Right kidney (tissue), 9 donors: ENCODE data around the gene MYBPC2.
A peak's percentile ranks its signal among the peaks of the same experiment; 100 is the strongest.
"Not testable (repeated sequence)": the region's sequence is repeated elsewhere in the genome, so short reads cannot be mapped to it uniquely, and the experiment has no call there.

Experiments used
- DNase-seq: peaks from one replicate; pipeline ENCODE4 v3.0.0-alpha.2; 2016
- long read RNA-seq, 8 donors: transcript quantifications; one replicate each; lab custom pipeline, GENCODE V29; 2026

Gene MYBPC2
- long read RNA-seq, donor 1 = 0 reads
- long read RNA-seq, donor 2 = 0 reads
- long read RNA-seq, donor 3 = 0 reads
- long read RNA-seq, donor 4 = 0 reads
- long read RNA-seq, donor 5, partial matches to known transcripts = 0 of 1 reads
- long read RNA-seq, donor 5, other reads (novel, unspliced or antisense) = 0 of 1 reads
- long read RNA-seq, donor 6 = 0 reads
- long read RNA-seq, donor 7 = 0 reads
- long read RNA-seq, donor 8 = 0 reads

GRCh38 chr19:50432221-50433028 is at the start of gene MYBPC2:
Gene MYBPC2 (plus strand): TSS chr19:50432892. CDS start chr19:50432954, 62 bp downstream.
- DNase-seq = peak; percentile 71

DNA sequence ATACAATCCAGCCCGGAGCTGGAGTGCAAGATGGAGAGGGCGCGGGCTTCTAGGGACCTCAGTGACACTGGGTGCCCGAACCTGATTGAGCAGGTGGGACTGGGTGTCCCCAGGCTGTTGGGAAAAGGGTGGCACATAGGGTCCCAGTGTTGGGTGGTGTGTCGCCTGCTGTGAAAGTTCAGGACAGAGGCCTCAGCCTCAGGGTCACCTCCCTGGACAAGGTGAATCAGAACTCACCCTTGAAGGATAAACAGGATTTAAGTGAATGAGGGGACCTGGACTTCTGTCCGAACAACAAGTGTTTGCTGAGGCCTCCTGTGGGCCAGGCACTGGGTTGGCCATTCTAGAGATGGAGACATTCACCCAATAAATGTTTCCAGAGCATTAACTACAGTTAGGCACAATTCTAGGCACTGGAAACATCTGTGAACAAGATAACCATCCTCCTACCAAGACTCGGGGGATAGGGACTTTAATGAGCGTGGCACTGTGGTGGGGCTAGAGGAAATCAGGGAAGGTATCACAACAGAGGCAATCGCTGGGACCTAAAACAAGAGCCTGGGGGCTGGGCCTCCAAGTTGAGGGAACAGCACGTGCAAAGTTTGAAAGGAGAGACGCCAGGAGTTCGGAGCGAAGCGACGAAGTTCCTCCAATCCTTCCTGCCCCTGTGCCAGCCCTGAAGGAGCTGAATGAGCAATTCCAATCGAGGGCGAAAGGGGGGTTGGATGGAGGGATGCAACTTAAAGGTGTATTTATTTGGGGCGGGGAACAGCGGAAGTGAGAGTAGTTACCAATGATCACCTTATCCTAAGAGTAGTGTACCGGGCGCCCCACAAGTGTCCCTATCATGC is 49.5 kb upstream of the MYBPC2 start:
- no peak for DNase-seq

- DNase-seq = peak; percentile 96
Observed at GRCh38 chr19:50383852-50384684, 48.6 kb upstream of the MYBPC2 start, which contains the start of gene POLD1. Gene POLD1 (plus strand): TSS chr19:50384347. CDS start chr19:50398852, 14,505 bp downstream.

DNA sequence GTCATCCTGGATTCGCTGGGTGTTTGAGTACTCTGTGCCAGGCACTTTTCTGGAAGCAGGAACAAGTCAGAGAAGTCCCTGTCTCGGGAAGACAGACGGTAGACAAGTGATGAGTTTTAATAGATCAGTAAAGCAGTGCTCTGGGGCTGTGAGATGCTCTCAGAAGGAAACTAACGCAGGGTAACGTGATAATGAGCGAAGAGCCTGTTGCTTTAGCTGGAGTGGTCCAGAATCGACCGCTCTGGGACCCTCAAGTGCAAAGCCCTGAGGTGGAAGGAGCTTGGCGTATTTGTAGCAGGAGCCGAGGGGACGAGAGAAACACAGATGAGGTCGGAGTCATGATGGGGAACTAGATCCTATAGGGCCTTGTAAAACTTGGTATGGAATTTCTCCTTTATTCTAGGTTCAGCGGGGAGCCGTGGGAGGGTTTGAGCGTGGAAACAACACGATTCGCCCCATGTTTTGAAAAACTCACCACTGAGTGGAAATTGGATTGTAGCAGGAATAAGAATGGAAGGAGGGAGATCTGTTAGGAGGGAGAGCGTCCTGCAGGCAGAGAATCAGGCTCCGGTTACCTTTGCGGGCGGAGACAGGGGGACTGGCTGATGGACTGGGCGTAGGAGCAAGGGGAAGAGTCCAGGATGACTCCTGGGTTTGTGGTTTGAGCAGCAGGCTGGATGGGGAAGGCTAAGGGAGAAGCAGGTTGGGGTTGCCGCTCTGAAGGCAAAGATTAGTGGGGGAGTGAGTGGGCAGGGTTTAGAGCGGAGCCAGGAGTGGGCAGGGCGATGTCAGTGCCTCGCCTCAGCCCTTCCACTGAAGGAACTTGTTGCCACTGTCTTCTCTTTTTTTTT is 47.8 kb upstream of the MYBPC2 start:
- DNase-seq = peak; percentile 49

DNA sequence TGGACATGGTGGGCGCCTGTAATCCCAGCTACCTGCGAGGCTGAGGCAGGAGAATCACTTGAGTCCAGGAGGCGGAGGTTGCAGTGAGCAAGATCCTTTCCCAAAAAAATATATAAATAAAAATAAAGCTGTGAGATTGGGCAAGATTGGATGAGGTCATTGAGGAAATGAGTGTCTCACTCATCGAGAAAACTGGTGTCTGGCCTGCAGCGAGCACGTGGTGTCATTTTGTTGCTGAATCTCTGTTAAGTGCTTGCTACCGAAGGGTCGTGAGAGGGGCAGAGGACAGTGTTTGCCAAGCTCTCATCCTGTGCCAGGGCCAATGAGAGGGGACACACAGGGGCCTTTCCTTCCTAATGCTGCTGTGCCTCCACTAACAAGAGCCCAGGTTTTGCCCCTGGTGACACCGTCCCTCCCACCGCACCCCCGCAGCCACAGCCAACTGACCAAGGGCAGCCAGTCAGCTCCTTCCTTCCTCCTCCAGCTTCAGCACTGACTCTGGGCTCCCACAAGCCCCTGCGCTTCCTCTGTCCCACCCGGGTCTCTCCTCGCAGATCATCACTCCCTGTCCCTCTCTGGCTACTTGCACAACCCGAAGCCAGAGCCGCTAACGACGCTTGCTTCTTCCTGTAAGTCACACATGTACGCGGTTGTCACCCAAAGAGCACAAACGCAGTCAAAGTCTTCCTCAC is 45.4 kb upstream of the MYBPC2 start:
- DNase-seq = no peak

GRCh38 chr19:50387868-50388245 is 44.8 kb upstream of the MYBPC2 start:
- no peak for DNase-seq

DNA sequence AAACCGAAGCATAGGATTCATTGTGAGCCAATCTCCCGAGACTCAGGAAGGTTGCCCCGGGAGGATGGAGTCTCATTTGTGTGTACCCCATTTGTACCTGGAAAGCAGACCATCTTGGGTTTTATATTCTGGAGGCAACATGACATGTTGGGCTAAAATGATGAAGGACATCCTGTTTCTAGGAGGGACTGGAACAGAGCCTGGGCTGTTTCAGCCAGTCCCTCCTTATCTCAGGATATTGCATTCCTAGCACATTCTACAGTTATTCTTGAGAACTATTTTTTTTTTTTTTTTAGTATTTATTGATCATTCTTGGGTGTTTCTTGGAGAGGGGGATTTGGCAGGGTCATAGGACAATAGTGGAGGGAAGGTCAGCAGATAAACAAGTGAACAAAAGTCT is 42.4 kb upstream of the MYBPC2 start:
- not testable (repeated sequence) for DNase-seq

DNA sequence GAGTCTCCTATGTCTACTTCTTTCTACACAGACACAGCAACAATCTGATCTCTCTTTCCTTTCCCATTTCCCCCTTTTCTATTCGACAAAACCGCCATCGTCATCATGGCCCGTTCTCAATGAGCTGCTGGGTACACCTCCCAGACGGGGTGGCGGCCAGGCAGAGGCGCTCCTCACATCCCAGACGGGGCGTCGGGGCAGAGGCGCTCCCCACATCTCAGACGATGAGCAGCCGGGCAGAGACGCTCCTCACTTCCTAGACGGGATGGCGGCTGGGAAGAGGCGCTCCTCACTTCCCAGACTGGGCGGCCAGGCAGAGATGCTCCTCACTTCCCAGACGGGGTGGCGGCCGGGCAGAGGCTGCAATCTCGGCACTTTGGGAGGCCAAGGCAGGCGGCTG is 41.7 kb upstream of the MYBPC2 start:
- not testable (repeated sequence) for DNase-seq

DNA sequence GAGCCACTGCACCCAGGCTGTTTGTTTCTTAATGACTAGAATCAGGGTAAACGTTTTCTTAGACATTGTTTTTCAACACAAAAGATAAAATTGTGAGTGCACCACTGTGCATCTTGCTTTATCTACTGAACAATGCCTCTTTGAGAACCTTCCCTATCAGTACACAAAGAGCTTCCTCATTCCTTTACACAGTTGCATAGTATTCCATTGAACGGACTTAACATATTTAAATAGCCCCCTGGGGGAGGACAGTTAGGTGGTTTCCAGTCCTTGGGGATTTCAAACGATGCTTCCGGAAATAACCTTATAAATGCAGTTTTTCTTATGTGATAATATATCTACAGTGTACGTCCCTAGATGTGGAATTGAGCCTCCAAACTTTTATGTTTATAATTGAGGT is 39.9 kb upstream of the MYBPC2 start:
- no peak for DNase-seq

- no peak for DNase-seq
Observed at GRCh38 chr19:50393589-50393988, 39.1 kb upstream of the MYBPC2 start.

DNA sequence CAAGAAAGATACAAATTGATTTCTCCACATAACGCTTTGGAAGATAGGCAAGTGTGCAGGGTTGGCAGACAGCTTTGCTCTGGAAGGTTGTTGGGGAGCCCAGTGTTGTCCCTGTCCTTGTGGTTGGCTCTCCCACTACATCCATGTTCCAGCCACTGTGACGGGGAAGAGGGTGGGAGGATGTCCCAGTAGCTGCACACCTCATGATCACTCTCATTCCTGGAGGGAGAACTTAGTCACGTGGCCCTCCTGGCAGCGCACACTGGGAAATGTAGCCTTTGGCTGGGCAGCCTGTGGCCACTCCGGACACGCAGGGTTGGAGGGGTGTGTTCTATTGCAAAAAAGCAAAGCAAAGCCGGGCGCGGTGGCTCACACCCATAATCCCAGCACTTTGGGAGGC is 38.7 kb upstream of the MYBPC2 start:
- DNase-seq = no peak

GRCh38 chr19:50398675-50399367 is 33.9 kb upstream of the MYBPC2 start:
- no peak for DNase-seq

DNA sequence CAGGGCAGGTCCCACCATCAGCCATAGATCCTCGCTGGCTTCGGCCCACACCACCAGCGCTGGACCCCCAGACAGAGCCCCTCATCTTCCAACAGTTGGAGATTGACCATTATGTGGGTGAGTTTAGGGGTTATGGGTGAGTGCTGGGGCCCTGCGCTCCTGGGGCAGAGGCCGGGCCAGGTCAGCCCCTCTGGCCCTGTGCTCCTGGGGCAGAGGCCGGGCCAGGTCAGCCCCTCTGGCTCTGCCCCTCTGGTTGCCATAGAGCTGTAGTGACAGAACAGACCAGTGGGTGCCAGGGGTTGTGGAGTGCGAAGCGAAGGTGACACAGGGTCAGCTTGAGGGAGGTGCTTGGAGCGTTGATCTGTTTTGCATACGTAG is 33.3 kb upstream of the MYBPC2 start:
- no peak for DNase-seq

DNA sequence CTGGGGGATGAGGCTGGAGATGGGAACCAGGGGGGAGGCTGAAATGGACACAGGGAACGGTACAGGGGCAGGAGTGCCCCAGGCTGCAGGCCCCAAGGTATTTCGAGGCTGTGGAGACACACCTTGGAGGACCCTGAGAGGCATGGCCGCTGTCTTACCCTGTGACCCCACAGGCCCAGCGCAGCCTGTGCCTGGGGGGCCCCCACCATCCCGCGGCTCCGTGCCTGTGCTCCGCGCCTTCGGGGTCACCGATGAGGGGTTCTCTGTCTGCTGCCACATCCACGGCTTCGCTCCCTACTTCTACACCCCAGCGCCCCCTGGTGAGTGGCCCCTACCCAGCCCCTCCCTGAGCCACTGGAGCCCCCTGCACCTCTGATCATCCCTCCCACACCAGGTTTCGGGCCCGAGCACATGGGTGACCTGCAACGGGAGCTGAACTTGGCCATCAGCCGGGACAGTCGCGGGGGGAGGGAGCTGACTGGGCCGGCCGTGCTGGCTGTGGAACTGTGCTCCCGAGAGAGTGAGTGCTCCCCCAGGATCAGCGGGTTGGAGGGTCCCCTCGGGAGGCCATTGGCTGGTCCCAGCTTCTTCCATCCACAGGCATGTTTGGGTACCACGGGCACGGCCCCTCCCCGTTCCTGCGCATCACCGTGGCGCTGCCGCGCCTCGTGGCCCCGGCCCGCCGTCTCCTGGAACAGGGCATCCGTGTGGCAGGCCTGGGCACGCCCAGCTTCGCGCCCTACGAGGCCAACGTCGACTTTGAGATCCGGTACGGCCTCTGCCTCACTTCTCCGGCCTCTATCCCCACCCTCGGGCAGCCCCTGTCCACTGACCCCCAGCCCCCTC is 30.9 kb upstream of the MYBPC2 start:
- no peak for DNase-seq

DNA sequence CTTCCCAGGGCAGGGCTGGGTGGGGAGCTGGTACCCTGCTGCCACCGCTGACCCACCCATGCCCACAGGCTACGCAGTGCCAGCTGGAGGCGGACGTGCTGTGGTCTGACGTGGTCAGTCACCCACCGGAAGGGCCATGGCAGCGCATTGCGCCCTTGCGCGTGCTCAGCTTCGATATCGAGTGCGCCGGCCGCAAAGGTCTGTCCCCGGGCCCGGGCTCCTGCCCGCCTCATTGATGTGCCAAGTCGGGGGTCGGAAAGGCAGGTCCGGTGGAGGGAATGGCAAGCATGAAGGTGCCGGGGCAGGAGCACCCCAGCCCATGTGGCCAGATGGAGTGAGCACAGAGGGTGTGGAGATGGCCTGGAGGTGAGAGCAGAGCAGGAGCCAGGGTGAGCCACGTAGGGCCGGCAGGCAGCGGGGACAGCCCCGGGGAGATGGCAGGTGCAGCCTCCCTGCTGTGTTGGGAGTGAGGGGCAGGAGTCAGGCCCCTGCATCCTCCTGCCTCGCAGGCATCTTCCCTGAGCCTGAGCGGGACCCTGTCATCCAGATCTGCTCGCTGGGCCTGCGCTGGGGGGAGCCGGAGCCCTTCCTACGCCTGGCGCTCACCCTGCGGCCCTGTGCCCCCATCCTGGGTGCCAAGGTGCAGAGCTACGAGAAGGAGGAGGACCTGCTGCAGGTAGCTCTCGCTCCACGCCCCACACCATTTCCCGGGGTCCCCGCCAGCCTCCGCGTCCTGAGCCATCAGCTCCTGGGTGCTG is 30.0 kb upstream of the MYBPC2 start:
- DNase-seq = no peak

- no peak for DNase-seq
Observed at GRCh38 chr19:50406156-50406820, 26.4 kb upstream of the MYBPC2 start.

- no peak for DNase-seq
Observed at GRCh38 chr19:50406829-50407228, 25.9 kb upstream of the MYBPC2 start.
